Uterus (tissue), 2 donors: ENCODE measurements around the gene DNAI1.

Experiments used
- CTCF ChIP-seq, 4 experiments: fragments of 200-600 bp in 2 of 4; fragments of 450-650 bp in 2 of 4; sonication (generic) in 2 of 4; IDR thresholded peaks; one replicate each; pipeline ENCODE4 v1.5.1; 2016 to 2019; ENCODE audit warnings: antibody characterized with exemption in 4 of 4, mild to moderate bottlenecking in 2 of 4, moderate library complexity in 1 of 4
- POLR2A ChIP-seq, 2 donors: fragments of 450-650 bp; IDR thresholded peaks; one replicate each; pipeline ENCODE4 v1.6.1; 2016; ENCODE audit warnings: antibody characterized with exemption in 2 of 2, mild to moderate bottlenecking in 1 of 2, moderate library complexity in 1 of 2

DNA sequence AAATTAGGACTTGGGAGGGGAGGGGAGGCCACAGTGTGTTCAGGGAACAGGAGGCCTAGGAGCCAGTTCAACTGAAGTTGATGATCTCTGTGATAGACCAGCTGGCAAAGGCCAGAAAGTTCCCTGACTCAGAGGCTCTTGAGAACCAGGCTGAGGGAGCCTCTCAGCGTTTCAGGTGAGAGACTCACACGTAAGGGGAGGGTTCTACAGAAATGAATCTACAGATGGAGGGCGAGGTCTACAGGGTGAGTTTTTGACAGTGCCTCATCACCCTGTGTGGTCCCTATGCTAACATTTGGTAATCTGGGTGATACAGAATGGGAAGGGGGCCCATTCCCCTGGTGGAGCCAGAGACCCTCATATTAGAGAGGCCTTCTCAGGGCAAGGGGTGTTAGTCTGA is 32.2 kb downstream of the DNAI1 start:
- TF ChIP-seq POLR2A (IDR thresholded peaks at IDR 0.05) (no peak), CTCF (IDR thresholded peaks at IDR 0.05) (no peak)
